Mononuclear cell (primary cell): ENCODE data around the gene AP1G1. TPM values are rescaled to one million over a fixed set of nuclear protein-coding genes. Genes with fewer than 3 reads are reported as not detected.
"Not testable (repeated sequence)": the region's sequence is repeated elsewhere in the genome, so short reads cannot be mapped to it uniquely, and the experiment has no call there.

Source experiments
- H3K27me3 ChIP-seq: 2 replicates; pipeline ENCODE4 v1.6.0; 2011; ENCODE audit warnings: low read length, control low read depth; ENCODE audit not compliant: insufficient read depth
- H3K4me1 ChIP-seq: 2 replicates; pipeline ENCODE4 v1.5.1; 2011; ENCODE audit warnings: mild to moderate bottlenecking, low read length, control low read depth; ENCODE audit not compliant: insufficient read depth
- H3K4me3 ChIP-seq: 2 replicates; pipeline ENCODE4 v1.5.1; 2011; ENCODE audit warnings: mild to moderate bottlenecking, low read length, moderate library complexity
- H3K9me3 ChIP-seq: 2 replicates; pipeline ENCODE4 v1.5.1; 2011; ENCODE audit warnings: low read depth, mild to moderate bottlenecking, control low read depth, low read length
- total RNA-seq: library from RNA; depleted of rRNA; stranded (reverse); fragments of >200 nt; gene quantifications from one replicate; pipeline ENCODE4 v1.2.3, GENCODE V29; 2012

AP1G1 gene
- total RNA-seq, 1 donor, result 223 TPM

DNA sequence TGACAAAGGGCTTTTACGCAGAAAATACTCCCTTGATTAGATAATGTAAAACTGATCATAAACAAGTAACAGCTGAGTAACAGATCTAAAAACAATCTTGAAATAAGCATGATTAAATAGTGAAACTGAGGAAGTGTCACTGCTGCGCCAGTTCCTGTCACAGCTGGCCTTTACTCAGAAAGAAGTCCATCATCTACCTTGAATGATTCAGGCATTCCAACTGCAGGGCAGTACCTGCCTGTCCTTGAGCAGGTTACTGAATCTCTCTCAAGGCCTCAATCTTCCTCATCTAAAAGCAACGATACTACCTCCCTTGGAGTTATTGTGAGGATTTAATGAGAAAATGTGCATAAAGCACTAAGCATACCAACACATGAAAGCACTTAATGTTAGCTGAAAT lies 96.8 kb downstream of the AP1G1 start:
- Histone ChIP-seq H3K4me3 (no peak overlapping the region), H3K9me3 (no peaks in the 10 kb centered on the region), H3K27me3 (no peaks in the 10 kb centered on the region), H3K4me1 (no peaks in the 10 kb centered on the region)

DNA sequence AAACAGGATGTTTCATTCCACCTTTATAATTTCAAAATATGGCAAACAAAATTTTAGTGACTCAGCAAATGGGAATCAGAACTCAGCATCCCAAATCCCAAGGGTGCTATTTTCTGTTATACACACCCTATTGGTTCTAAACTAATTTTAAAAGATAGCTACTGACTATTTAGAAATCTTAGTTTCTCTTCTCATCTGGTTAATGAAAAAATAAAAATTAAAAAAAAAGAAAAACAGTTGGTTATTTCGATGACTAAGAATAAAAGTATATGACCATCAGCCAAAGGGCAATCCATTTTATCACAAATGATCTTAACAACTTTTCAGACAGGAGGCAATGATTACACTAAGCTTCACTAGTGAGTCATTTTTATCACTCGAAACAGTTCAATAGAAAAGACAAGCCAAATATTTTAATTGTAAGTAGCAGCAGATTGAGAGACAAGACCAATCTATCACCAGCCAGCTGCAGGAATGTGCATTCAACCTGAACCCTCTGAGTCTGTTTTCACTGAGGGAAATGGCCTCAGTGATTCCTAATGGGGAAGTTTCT lies 99.3 kb downstream of the AP1G1 start:
- H3K9me3 ChIP-seq, result no peaks in the 10 kb centered on the region
- no peaks in the 10 kb centered on the region for H3K4me1 ChIP-seq
- no peak overlapping the region for H3K4me3 ChIP-seq
- H3K27me3 ChIP-seq, result no peaks in the 10 kb centered on the region

GRCh38 chr16:71708696-71709095 lies 99.9 kb downstream of the AP1G1 start:
- H3K4me3 ChIP-seq, result no peak overlapping the region
- H3K9me3 ChIP-seq, result no peaks in the 10 kb centered on the region
- no peaks in the 10 kb centered on the region for H3K4me1 ChIP-seq
- H3K27me3 ChIP-seq, result no peaks in the 10 kb centered on the region

- no peak overlapping the region for H3K4me3 ChIP-seq
These were observed 101.4 kb downstream of the AP1G1 start for GRCh38 chr16:71707199-71707598.

DNA sequence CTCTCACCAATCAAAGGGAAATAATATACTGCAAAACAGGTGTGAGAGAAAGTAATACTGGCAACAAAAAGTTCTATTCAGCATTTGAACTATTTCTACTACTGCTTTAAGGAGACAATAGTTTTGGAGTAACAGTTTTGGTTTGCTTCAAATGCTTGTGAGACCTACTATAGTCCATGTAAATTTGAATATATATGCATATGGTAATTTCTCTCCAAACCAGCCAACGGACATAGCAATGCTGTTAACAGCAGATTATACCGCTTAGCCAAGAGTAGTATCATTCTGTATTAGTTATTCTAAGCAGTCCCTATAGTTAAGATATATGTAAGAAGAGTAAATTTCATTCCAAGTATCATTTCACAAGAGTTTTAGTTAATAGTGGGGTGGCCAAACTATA lies 102.6 kb downstream of the AP1G1 start:
- Histone ChIP-seq H3K4me1 (no peaks in the 10 kb centered on the region), H3K4me3 (no peak overlapping the region), H3K27me3 (no peaks in the 10 kb centered on the region), H3K9me3 (no peaks in the 10 kb centered on the region)

More at GRCh38 chr16:71707199-71707598, 101.4 kb downstream of the AP1G1 start:
- Histone ChIP-seq H3K27me3 (no peaks in the 10 kb centered on the region), H3K9me3 (no peaks in the 10 kb centered on the region), H3K4me1 (no peaks in the 10 kb centered on the region)

- Histone ChIP-seq H3K4me1 (no peaks in the 10 kb centered on the region), H3K4me3 (no peak overlapping the region), H3K27me3 (no peaks in the 10 kb centered on the region), H3K9me3 (no peaks in the 10 kb centered on the region)
These were observed 105.3 kb downstream of the AP1G1 start for GRCh38 chr16:71703333-71703732.

GRCh38 chr16:71700831-71701230 lies 107.8 kb downstream of the AP1G1 start:
- Histone ChIP-seq H3K9me3 (no peaks in the 10 kb centered on the region), H3K27me3 (no peaks in the 10 kb centered on the region), H3K4me1 (no peaks in the 10 kb centered on the region), H3K4me3 (no peak overlapping the region)

DNA sequence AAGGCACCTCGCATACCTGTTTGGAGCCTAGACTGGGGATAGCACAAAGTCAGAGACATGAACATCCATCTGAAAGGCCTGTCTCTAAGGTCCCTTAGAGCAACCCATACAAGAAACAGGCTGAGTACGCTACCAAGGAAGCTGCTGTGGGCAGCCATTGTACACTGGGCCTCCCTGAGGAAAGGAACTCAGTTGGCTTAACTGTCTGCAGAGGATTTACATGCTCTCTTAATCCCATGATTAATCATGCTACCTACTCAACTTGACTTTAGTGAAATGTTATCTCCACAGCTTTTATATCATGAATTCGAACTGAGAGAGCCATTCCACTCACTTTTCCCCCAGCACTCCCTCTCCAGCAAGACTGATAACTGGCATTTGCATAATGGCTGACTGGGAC lies 110.1 kb downstream of the AP1G1 start:
- Histone ChIP-seq H3K4me3 (no peak overlapping the region), H3K27me3 (no peaks in the 10 kb centered on the region), H3K9me3 (no peaks in the 10 kb centered on the region), H3K4me1 (peaks cover under 1% of the 10 kb centered on the region)

DNA sequence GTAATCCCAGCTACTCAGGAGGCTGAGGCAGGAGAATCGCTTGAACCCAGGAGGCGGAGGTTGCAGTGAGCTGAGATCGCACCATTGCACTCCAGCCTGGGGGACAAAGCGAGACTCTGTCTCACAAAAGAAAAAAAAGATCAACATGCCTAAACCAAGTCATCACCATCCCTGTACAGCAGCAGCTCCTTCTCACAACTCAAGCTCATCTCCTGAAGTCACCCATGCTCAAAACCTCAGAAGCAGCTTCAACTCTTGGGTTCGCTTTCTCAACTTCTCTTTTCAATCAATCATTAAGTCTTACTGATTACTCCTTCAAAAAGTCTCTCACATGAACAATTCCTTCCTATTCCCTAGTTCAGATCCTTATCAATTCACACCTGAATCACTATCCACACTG lies 115.5 kb downstream of the AP1G1 start:
- Histone ChIP-seq H3K9me3 (no peaks in the 10 kb centered on the region), H3K27me3 (no peaks in the 10 kb centered on the region), H3K4me1 (peaks cover 3% of the 10 kb centered on the region), H3K4me3 (no peak overlapping the region)

- H3K9me3 ChIP-seq, result no peaks in the 10 kb centered on the region
- peaks cover 3% of the 10 kb centered on the region for H3K4me1 ChIP-seq
- H3K4me3 ChIP-seq, result no peak overlapping the region
- H3K27me3 ChIP-seq, result no peaks in the 10 kb centered on the region
These were observed 118.7 kb downstream of the AP1G1 start for GRCh38 chr16:71689901-71690300.

- no peak overlapping the region for H3K4me3 ChIP-seq
- no peaks in the 10 kb centered on the region for H3K9me3 ChIP-seq
- H3K4me1 ChIP-seq, result no peaks in the 10 kb centered on the region
- no peaks in the 10 kb centered on the region for H3K27me3 ChIP-seq
These were observed 120.8 kb downstream of the AP1G1 start for GRCh38 chr16:71687861-71688260.

- H3K4me1 ChIP-seq, H3K9me3 ChIP-seq, H3K27me3 ChIP-seq, H3K4me3 ChIP-seq: not testable (repeated sequence)
These were observed 124.4 kb downstream of the AP1G1 start for GRCh38 chr16:71684280-71684679.

- no peaks in the 10 kb centered on the region for H3K9me3 ChIP-seq
- H3K4me3 ChIP-seq, result no peak overlapping the region
- no peaks in the 10 kb centered on the region for H3K27me3 ChIP-seq
- H3K4me1 ChIP-seq, result no peaks in the 10 kb centered on the region
These were observed 127.3 kb downstream of the AP1G1 start for GRCh38 chr16:71681360-71681759.

Other genes with a start within 250 kb of the AP1G1 start
- gene TAT, start 231.7 kb downstream of the AP1G1 start, total RNA-seq, result not detected
- not detected for gene MARVELD3, start 182.7 kb downstream of the AP1G1 start, total RNA-seq
- gene PHLPP2, start 84.1 kb downstream of the AP1G1 start, total RNA-seq, result 10.4 TPM
- gene ATXN1L, start 37.1 kb upstream of the AP1G1 start, total RNA-seq, result 41.0 TPM
- gene ZNF821, start 75.3 kb upstream of the AP1G1 start, total RNA-seq, result 15.1 TPM
- 426 TPM for gene IST1, start 86.7 kb upstream of the AP1G1 start, total RNA-seq
- gene PKD1L3, start 191.6 kb upstream of the AP1G1 start, total RNA-seq, result 0.10 TPM
- 0.94 TPM for gene DHODH, start 199.9 kb upstream of the AP1G1 start, total RNA-seq
- 16.1 TPM for gene HP, start 245.7 kb upstream of the AP1G1 start, total RNA-seq